Measurements from ENCODE around the gene DNAH14. TPM values are rescaled to one million over a fixed set of nuclear protein-coding genes. Genes with fewer than 3 reads are reported as not detected.

Gene DNAH14
- total and polyA plus RNA-seq, 2 of the 8 experiments (the other 6 are each of a cell fraction or from before 2014, with no cell fraction given): 8.4 to 40.7 TPM

- Histone ChIP-seq H2AFZ (ENCODE audit: low read length) (no peak overlapping the region), H2AK5ac (ENCODE audit: low read depth, low read length) (no peak overlapping the region), H2BK15ac (ENCODE audit: low read length) (no peak overlapping the region), H4K8ac (ENCODE audit: extremely low read depth, insufficient read depth, low read length) (no peak overlapping the region), H4K5ac (ENCODE audit: insufficient read length, low read depth, low read length) (no peak overlapping the region), H3K27me3 (replicated peaks in 1 of 4; ENCODE audit: control insufficient read depth in 3 of 4, extremely low read depth in 1 of 4, insufficient read depth in 3 of 4, low read length in 3 of 4) (no peaks in the 10 kb centered on the region), H2BK5ac (ENCODE audit: low read depth, low read length) (no peak overlapping the region), H3K79me1 (ENCODE audit: low read depth, low read length) (no peaks in the 10 kb centered on the region), H3K56ac (replicated peaks; ENCODE audit: insufficient read length, low read depth, low read length) (no peak overlapping the region), H3K4ac (replicated peaks; ENCODE audit: insufficient read length, low read depth, low read length) (no peak overlapping the region), H4K20me1 (replicated peaks in 1 of 2; ENCODE audit: control insufficient read depth in 1 of 2, insufficient read depth in 2 of 2, low read length in 2 of 2) (no peaks in the 10 kb centered on the region), H4K91ac (replicated peaks; ENCODE audit: insufficient read length, low read length) (no peak overlapping the region), H3K4me1 (replicated peaks in 1 of 4; ENCODE audit: control insufficient read depth in 3 of 4, insufficient read depth in 4 of 4, low read length in 3 of 4) (no peaks in the 10 kb centered on the region), H3K18ac (ENCODE audit: extremely low read depth, low read length) (no peak overlapping the region), H3K4me3 (ENCODE audit: extremely low read depth in 1 of 4, insufficient read depth in 2 of 4, low read depth in 3 of 4, low read length in 4 of 4) (no peak overlapping the region), H3K23ac (ENCODE audit: insufficient read length) (no peak overlapping the region), H3K27ac (ENCODE audit: low read depth, low read length) (no peak overlapping the region), H2BK120ac (replicated peaks; ENCODE audit: low read depth, low read length) (no peak overlapping the region), H3K14ac (ENCODE audit: insufficient read length) (no peak overlapping the region), H3K36me3 (ENCODE audit: control insufficient read depth in 2 of 4, insufficient read depth in 4 of 4, low read length in 3 of 4) (no peaks in the 10 kb centered on the region), H3K79me2 (ENCODE audit: control insufficient read depth in 1 of 2, insufficient read depth in 2 of 2, low read length in 2 of 2) (no peaks in the 10 kb centered on the region), H2BK20ac (ENCODE audit: low read length) (no peak overlapping the region), H3K9me3 (ENCODE audit: insufficient read depth in 2 of 2, low read depth in 1 of 2, low read length in 1 of 2) (no peaks in the 10 kb centered on the region), H2BK12ac (ENCODE audit: low read depth, low read length) (no peak overlapping the region), H3K4me2 (ENCODE audit: insufficient read depth in 1 of 2, low read depth in 2 of 2, low read length in 2 of 2) (no peak overlapping the region), H3K23me2 (ENCODE audit: low read depth, low read length) (no peaks in the 10 kb centered on the region), H3K9ac (replicated peaks in 1 of 4; ENCODE audit: extremely low read depth in 1 of 4, low read depth in 3 of 4, low read length in 3 of 4) (no peak overlapping the region)
- DNase-seq (ENCODE audit: low read depth in 1 of 2, low spot score in 2 of 2): no peak
- TF ChIP-seq GTF2F1 (IDR thresholded peaks at IDR 0.05; ENCODE audit: borderline replicate concordance, low read depth, low read length) (no peak), CHD2 (IDR thresholded peaks at IDR 0.05; ENCODE audit: low read length) (no peak), TAF7 (optimal IDR thresholded peaks at IDR 0.05; ENCODE audit: borderline replicate concordance, low read depth, low read length) (no peak), ZNF274 (IDR thresholded peaks at IDR 0.05; ENCODE audit: borderline replicate concordance, extremely low read depth, low read length) (no peak), EGR1 (IDR thresholded peaks at IDR 0.05; ENCODE audit: borderline replicate concordance, low read depth, low read length) (no peak)
- ChIA-PET CTCF (ENCODE audit: partially characterized antibody) (interaction anchor here (0.6 kb wide), 1 partner anchor 328 kb away, joined by 4 read pairs; no protein-coding TSS in a partner anchor), POLR2A (ENCODE audit: partially characterized antibody) (no interaction called here)
- no peak for FAIRE-seq
- 93% methylated on average over 4 of the region's 4 CpGs; no CpG with 5 or more reads in 1 of the 2 experiments for WGBS, 2 experiments (ENCODE audit: extremely low coverage in 1 of 2, insufficient coverage in 1 of 2, insufficient read length in 1 of 2, insufficient replicate concordance in 2 of 2, low coverage in 1 of 2, low lambda C conversion rate in 2 of 2, missing lambda C conversion rate in 1 of 2)
Observed at GRCh38 chr1:225250432-225250831, 321.0 kb downstream of the DNAH14 start.

Measured in H1 (cell line).